Glomerular endothelial cell (primary cell): ENCODE data around the gene MAPK8IP3. TPM values are rescaled to one million over a fixed set of nuclear protein-coding genes. Genes with fewer than 3 reads are reported as not detected.
"Not testable (repeated sequence)": the region's sequence is repeated elsewhere in the genome, so short reads cannot be mapped to it uniquely, and the experiment has no call there.

Experiments used
- DNase-seq: peaks from one replicate; pipeline ENCODE4 v3.0.0-alpha.2; 2011; ENCODE audit warnings: low read depth, low spot score; ENCODE audit errors: extremely low read depth
- total RNA-seq: library from RNA; depleted of rRNA; stranded (reverse); fragments of >200 nt; gene quantifications from 2 replicates; pipeline ENCODE4 v1.2.3, GENCODE V29; 2015

MAPK8IP3 gene
- total RNA-seq, 1 donor from 2014 or later, result 75.6 TPM

- no peak for DNase-seq
Measured at GRCh38 chr16:1794908-1795666, 89.1 kb downstream of the MAPK8IP3 start.

GRCh38 chr16:1799263-1799662, 93.3 kb downstream of the MAPK8IP3 start:
- not testable (repeated sequence) for DNase-seq

GRCh38 chr16:1800701-1801100, 94.7 kb downstream of the MAPK8IP3 start:
- no peak for DNase-seq

DNA sequence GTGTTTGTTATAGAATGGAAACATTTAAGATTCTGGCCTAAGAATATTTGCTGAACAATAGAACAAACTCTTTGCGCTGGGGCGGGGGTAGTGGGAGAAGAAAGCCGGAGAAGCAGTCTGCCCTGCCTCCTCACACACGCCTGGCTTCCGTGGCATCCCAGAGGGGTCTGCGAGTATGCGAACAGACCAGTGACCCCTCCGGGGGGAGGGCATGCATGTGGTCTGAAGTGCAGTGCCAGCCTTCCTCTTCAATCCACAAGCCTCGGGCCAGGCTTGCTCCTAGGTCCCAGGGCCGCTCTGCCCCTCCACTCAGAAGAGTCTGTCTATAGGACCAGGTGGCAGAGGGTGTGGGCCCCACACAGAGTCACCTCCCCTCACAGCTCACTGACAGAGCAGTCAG, 101.6 kb downstream of the MAPK8IP3 start:
- no peak for DNase-seq

GRCh38 chr16:1808691-1809090, 102.7 kb downstream of the MAPK8IP3 start:
- no peak for DNase-seq

- DNase-seq, result no peak
Measured at GRCh38 chr16:1809281-1809801, 103.3 kb downstream of the MAPK8IP3 start.

- DNase-seq, result no peak
Measured at GRCh38 chr16:1810106-1810505, 104.1 kb downstream of the MAPK8IP3 start.

- DNase-seq, result no peak
Measured at GRCh38 chr16:1810536-1810935, 104.5 kb downstream of the MAPK8IP3 start.

DNA sequence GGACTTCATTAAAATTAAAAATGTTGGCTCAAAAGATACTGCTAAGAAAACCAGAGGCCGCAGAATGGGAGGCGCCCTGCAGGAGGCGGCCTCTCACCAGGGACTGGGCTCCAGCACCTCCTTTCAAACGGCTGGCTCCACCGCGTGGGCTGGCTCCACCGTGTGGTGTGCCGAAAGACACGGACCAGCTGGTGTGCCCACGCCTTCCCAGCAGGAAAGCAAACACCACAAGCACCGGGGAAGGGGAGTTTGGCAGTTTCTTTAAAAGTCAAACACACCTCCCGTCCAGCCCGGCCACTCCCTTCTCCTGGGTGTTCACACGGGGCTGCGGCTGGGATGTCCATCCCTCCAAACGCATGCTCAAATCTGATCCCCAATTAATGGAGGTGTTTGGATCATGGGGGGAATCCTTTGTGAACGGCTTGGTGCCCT, 106.8 kb downstream of the MAPK8IP3 start:
- DNase-seq, result no peak

DNA sequence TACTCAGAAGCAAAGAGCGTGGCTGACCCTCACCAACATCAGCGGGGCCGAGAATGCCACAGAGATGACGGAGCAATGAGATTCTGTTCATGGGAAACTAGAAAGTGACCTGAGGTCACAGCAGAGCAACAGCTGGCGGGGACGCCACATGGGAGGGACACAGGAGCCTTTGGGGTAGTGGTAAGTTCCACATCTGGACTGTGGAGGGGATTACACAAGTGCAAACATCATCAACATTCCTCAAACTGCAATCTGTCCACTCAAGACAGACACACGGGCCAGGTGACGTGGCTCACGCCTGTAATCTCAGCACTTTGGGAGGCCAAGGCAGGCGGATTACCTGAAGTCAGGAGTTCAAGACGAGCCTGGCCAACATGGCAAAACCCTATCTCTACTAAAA, 109.5 kb downstream of the MAPK8IP3 start:
- no peak for DNase-seq

GRCh38 chr16:1816396-1817275, 110.6 kb downstream of the MAPK8IP3 start:
- no peak for DNase-seq

DNA sequence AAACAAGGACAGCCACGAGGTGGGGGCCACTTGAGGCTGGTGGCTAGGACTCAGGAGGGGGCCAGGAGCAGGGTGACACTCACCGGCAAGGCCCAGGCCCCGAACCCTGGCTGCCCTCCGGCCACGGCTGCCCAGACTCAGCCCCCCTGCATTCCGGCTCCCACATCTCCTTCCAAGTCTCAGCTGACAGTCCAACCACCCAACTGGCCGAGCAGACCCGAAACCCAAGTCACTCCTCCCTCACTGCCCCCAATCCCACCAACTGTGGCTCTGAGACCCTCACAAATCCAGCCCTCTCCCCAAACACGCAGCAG, 111.2 kb downstream of the MAPK8IP3 start:
- no peak for DNase-seq

DNA sequence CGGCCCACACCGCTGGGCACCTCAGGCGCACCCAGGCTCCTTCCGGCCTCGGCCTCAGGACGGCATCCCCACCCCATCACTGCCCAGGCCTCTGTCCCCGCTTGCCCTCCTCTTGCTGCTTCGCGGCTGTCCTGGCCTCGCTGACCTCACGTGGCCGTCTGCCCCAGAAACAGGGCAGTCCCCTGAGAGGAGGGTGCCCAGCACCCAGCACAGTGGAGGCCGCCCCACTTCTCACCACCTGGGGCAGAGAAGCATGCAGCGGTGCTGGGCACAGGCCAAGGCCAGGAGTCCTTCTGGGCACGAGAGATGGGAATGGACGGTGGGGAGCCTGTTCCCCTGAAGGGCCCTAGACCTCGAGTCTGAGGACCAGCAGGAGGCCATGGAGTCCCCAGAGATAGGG, 111.7 kb downstream of the MAPK8IP3 start:
- DNase-seq, result no peak

DNA sequence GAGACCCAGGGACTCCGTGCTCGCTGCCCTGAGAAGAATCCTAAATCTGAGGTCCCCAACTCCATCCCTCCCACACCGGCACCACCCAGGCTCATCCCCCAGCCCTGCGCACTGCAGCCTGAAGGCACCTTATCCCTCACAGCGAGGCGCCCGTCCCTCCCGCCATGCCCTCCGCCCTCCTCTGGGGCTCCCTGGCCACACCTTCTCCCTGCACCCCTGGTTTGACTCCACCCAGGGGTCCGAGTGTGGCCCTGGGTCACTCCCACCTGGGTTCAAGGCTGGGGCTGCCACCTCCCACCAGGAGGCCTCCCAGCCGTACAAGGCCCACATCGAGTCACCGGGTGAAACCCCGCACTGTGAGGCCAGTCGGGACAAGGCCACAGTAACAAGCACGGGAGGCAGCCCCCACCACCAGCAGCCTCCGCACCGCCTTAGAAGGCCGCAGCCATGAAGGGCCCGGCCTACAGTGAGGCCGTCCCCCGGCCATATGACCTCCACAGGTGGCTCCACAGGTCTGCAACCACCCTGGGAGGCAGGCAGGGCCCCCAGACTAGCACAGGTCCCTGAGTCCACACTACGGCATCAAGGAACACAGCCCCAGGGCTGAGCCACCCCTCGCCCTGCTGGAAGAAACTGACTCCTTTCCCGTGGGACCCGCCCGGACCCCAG, 112.3 kb downstream of the MAPK8IP3 start:
- DNase-seq, result no peak

- no peak for DNase-seq
Measured at GRCh38 chr16:1818873-1819525, 113.0 kb downstream of the MAPK8IP3 start.

- no peak for DNase-seq
Measured at GRCh38 chr16:1819611-1820010, 113.6 kb downstream of the MAPK8IP3 start.

Other genes starting within 250 kb of the MAPK8IP3 start
- 75.9 and 100 TPM in 2 replicates for gene CLCN7, start 231.2 kb upstream of the MAPK8IP3 start, total RNA-seq
- 0.18 TPM in 1 of 2 replicates, not detected in the other for gene PTX4, start 217.3 kb upstream of the MAPK8IP3 start, total RNA-seq
- gene TELO2, start 212.8 kb upstream of the MAPK8IP3 start, total RNA-seq, result 17.3 and 26.4 TPM in 2 replicates
- gene TMEM204, start 172.5 kb upstream of the MAPK8IP3 start, total RNA-seq, result 20.4 and 34.2 TPM in 2 replicates
- gene IFT140, start 94.1 kb upstream of the MAPK8IP3 start, total RNA-seq, result 15.8 and 17.7 TPM in 2 replicates
- gene CRAMP1, start 93.8 kb upstream of the MAPK8IP3 start, total RNA-seq, result 11.8 and 18.4 TPM in 2 replicates
- gene JPT2, start 27.9 kb upstream of the MAPK8IP3 start, total RNA-seq, result 76.3 and 125 TPM in 2 replicates
- gene NME3, start 65.3 kb downstream of the MAPK8IP3 start, total RNA-seq, result 70.4 and 72.6 TPM in 2 replicates
- 6.1 and 8.8 TPM in 2 replicates for gene EME2, start 66.6 kb downstream of the MAPK8IP3 start, total RNA-seq
- gene MRPS34, start 66.9 kb downstream of the MAPK8IP3 start, total RNA-seq, result 105 and 120 TPM in 2 replicates
- 36.2 and 63.6 TPM in 2 replicates for gene SPSB3, start 76.4 kb downstream of the MAPK8IP3 start, total RNA-seq
- gene NUBP2, start 76.8 kb downstream of the MAPK8IP3 start, total RNA-seq, result 114 and 135 TPM in 2 replicates
- gene IGFALS, start 87.5 kb downstream of the MAPK8IP3 start, total RNA-seq, result not detected in 2 replicates
- gene HAGH, start 120.6 kb downstream of the MAPK8IP3 start, total RNA-seq, result 91.5 and 116 TPM in 2 replicates
- 60.7 and 62.9 TPM in 2 replicates for gene FAHD1, start 121.0 kb downstream of the MAPK8IP3 start, total RNA-seq
- gene MEIOB, start 166.0 kb downstream of the MAPK8IP3 start, total RNA-seq, result 0.10 and 0.88 TPM in 2 replicates
- not detected in 2 replicates for gene HS3ST6, start 212.2 kb downstream of the MAPK8IP3 start, total RNA-seq
- gene MSRB1, start 237.0 kb downstream of the MAPK8IP3 start, total RNA-seq, result 12.8 and 18.4 TPM in 2 replicates
- gene RPL3L, start 248.5 kb downstream of the MAPK8IP3 start, total RNA-seq, result not detected in 2 replicates